Activated CD4-positive, alpha-beta T cell treated with anti-CD3 and anti-CD28 coated beads for 4 hours (primary cell): ENCODE measurements around the gene ASPDH.

Source experiments
- DNase-seq, 2 donors: peaks; one replicate each; pipeline ENCODE4 v3.0.0-alpha.2; 2020

ASPDH gene

GRCh38 chr19:50513746-50514345, at the start of gene ASPDH:
ASPDH (minus strand) TSS chr19:50513913; CDS start chr19:50513823, 90 bp downstream.
- DNase-seq: no peak

GRCh38 chr19:50562996-50563395, 49.3 kb upstream of the ASPDH start:
- no peak for DNase-seq

GRCh38 chr19:50562329-50562728, 48.6 kb upstream of the ASPDH start:
- no peak for DNase-seq

DNA sequence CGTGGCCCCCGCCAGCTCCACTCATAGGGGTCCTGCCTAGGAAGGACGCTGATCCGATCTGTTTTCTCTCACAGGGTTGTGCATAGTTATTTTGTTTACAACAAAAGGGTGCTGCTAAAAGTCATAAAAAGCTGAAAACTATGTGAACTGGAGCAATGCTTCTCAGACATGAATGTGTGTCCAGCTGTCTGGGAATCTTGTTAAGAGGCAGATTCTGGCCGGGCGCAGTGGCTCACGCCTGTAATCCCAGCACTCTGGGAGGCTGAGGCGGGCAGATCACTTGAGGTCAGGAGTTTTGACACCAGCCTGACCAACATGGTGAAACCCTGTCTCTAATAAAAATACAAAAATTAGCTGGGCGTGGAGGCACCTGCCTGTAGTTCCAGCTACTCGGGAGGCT, 45.9 kb upstream of the ASPDH start:
- no peak for DNase-seq

DNA sequence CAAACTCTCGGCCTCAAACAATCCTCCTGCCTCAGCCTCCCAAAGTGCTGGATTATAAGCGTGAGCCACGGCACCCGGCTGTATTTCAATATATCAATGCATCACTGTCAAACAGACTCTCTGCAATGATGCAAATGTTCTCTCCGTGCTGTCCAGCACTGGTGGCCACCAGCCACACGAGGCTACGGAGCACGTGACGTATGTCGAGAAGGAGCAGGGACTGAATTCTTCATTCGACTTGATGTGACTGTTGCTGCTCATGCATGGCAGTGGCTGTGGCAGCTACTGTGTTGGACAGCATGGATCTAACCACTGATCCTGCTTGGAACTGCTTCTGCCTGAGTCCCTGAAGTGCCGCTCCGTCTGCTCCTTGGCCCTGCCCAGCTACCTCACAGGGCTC, 44.7 kb upstream of the ASPDH start:
- no peak for DNase-seq

DNA sequence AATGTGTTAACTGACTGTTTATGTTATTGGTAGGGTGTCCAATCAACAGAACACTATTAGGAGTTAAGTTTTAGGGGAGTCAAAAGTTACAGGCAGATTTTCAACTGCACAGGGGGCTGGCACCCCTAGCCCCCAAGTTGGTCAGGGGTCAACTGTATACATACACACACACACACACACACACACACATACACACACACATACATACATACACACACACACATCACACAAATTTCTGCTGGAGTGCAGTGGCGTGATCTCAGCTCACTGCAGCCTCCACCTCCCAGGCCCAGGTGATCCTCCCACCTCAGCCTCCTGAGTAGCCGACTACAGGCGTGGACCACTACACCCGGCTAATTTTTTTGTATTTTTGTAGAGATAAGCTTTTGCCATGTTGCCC, 44.3 kb upstream of the ASPDH start:
- no peak for DNase-seq

GRCh38 chr19:50557009-50557613, 43.4 kb upstream of the ASPDH start:
- DNase-seq: no peak

DNA sequence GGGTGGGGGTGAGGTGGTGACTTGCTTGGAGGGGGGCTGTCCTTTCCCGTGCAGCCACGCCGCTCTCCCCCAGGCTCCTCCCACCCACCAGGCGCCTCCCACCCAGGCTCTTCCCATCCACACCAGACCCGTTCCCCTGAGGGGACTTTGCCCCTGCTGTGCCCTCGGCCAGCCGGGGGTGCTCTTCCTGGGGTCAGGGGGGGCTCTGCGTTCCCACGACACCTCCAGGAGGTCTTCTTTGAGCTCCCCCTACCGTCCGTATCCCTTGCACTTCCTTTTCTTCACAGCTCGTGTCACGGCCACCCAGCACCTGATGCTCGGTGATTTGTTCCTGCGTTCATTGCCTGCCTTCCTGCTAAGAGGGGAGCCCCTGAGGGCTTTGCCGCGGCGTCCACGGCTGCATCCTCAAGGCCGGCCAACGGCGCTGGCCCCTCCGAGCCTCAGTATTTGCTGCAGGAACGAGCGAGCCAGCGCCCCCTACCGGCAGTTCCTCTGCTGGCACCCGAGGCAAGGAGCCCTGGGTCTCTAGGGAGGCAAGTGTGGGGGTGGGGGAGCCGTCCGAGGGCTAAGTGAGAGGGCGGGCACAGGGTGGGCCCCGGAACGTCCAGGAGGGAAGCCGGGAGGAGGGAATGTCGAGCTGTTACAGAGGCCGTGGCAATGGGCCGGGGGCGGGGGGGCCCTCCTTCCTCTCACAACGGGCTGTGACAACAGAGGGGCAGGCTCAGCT, 42.7 kb upstream of the ASPDH start:
- peak; percentile 66 to 68 for DNase-seq

DNA sequence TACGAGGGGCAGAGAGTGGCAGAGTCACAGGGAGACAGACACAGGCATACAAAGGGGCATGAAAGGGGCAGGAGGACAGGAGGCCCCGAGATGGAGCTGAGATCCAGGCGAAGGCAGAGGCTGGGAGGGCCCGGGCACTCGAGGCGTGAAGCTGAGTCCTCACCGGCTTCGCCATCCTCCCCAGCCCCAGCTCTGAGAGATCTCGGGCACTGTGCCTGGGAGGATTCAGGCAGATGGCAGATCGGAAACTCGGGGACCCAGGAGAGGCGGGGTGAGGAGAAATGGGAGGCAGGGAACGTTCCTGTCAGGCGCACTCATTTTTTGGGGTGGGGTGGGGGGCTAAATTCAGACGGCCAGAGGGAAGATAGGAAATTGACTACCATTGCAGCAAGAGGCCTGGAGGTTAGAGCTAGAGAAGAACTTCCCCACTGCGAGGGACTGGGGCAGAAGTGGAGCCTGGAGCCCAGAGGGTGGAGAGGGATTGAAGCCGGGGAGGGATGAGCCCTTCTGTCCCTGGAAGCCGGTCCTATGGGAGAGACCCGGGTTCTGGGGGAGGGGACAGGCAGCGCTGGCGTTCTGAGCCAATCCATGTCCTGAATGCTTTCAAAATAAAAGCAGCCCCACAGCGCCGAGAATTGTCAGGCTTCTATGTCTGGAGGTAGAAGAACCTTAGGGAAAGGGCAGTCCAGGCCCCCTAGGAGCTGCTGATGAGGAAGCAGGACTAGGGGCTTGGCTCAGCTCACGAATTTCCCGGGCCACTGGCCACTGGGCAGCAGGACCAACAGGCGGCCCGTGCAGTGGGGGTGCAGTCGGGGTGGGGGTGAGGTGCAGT, 42.0 kb upstream of the ASPDH start:
- no peak for DNase-seq

DNA sequence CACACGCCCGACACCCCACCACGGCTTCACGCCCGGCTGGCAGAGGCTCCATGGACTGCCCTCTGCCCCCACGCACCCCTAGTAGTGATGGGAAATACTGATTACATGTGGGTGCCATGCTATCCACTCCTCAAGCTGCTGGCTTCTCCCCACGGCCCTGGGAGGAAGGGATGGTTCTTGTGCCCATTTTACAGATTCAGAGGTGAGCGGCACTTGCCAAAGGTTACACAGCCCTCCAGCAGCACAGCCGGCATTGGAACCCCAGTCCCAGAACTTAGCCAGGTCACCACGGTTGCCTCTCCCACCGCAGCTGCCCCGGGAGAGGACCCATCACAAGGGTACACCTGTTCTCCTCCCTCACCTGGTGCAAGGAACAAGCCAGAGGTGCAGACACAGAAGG, 41.3 kb upstream of the ASPDH start:
- no peak for DNase-seq

GRCh38 chr19:50554212-50554611, 40.5 kb upstream of the ASPDH start:
- DNase-seq: no peak

DNA sequence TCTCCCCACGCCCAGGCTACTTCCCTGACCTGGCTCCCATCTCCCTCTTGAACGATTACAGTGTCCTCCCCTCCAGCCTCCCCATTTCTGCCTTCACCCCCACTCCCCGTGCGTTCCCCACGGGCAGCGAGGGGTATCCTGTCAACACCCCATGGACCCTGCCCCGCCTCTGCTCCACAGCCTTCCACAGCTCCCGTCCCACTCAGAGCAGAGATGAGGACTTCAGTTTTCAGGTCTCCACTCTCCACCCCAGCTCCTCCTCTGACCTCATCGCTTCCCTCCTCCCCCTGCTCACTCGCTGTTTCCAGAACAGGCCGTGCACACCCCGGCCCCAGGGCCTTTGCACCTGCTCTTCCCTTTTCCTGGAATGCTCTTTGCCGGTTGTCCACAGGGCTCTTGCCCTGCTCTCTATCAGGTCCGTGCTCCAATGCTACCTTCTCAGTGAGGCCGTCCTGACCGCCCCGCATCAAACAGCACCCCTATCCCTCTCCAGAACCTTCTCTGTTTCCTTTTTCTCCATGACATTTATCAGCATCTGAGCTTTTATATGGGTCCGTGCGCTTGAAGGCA, 39.5 kb upstream of the ASPDH start:
- DNase-seq: no peak

- no peak for DNase-seq
Measured at GRCh38 chr19:50552540-50552939, 38.8 kb upstream of the ASPDH start.

GRCh38 chr19:50551715-50552187, 38.0 kb upstream of the ASPDH start:
- no peak for DNase-seq

DNA sequence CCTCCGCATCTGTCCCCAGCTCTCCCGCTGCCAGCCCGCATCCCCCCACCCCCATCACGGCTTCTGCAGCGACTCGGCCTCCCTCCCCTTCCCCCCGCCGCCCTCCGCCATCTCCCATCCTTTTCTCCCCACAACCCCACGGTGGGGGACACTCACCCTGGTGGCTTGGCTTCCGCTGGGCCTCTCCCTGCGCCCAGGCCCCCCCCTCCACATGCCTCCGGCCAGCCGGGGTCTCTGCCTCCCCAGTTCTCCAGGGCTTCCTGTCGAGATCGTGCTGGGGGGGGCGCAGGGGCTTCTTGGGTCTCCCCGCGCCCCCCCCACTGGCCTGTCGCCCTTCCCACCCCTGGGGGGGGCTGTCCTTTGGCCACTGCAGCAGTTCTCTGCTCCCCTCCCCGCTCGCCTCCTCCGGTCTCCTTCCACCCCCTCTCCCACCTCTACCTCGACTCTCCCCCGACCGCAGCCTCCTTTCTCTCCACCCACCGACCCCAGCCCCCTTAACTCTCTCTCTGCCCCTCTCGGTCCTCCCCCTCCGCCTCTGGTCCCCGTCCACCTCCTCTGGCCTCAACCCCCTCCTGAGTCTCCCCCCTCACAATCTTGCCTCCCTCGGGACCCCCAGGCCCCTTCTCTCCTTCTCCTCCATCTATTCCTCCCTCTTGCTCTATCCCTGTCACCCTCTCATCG, 37.5 kb upstream of the ASPDH start:
- DNase-seq: no peak

GRCh38 chr19:50550594-50550966, 36.9 kb upstream of the ASPDH start:
- DNase-seq: no peak

GRCh38 chr19:50549927-50550593, 36.3 kb upstream of the ASPDH start:
- DNase-seq: no peak

DNA sequence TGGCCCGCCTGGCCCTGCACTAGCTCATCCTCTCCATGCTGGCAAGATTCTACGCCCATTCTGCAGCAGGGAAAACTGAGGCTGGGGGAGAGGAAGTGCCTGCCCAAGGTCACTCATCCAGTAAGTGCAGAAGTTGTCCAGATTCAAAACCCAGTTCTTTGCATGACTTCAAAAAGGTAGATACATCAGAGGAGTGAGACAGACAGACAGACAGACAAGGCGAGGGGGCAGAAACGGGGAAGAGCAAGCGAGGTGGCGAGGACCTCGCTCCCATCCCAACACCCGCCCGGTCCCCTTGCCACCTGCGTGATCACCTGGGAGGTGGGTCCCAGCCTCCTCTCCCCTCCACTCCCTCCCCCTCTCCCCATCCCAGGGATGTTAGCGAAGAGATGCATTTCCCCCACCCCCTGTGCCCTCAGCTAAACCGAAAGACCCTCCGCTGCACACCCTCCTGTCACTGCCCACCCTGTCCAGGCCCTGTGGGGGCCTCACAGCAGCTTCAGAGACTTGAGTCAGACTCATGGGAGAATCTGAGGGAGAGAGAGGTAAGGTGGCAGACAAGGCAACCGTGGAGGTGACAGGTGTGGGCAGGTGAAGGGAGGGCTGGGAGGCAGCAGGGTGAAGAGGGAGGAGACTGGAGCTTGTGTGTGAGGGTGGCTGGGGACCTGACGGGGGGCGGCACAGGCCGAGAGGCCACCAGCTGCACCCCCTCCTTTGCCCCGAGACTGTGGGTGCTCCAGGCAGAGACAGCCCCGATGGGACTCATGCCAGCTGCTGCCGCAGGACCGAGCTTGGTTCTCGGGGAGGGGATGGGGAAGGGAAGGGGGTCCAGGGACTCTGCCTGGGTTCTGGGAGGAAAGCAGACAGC, 35.6 kb upstream of the ASPDH start:
- DNase-seq: no peak

DNA sequence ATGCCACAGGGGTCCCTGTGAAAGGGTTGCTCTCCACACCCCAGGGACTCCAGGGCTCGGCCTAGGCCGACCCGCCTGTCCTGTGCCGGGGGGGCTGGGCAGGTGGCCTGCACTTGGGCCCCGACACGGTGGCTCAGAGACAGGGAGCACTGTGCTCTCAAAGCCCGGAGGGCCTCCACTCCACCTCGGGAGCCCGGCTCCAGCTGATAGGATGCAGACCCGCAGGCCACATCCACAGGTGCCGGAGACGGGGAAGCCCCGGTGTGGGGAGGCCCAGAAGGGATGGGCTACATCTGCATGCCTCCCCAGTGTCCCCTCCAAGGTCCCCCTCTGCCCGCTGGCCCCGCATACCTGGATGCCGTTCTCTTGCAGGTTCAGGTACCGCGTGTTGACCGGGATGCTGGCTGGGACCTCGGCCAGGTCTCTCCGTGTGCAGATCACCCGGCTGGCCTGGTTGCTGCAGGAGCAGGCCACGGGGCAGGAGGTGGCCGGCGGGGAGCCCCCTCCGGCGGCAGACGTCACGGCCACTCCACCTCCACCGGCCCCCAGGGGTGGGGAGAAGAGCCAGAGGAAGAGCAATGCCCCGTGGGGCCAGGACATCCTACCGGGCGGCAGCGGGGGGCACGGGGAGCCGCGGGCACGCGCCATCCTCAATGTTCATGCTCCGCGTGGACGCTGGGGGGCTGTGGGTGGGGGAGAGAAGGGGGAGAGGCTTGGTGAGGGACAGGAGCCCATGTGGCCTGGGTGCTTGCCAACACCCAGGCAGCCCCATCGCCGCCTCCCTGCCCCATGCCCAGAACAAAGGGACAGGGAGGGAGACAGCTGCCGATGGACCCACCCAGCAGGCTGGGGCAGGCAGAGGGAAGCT, 34.7 kb upstream of the ASPDH start:
- no peak for DNase-seq
